HepG2 (cell line): ENCODE measurements around the gene KCNS1. TPM values are rescaled to one million over a fixed set of nuclear protein-coding genes. Genes with fewer than 3 reads are reported as not detected.

ENCODE experiments used
- AGO2 ChIP-seq: fragments of 200-400 bp; formaldehyde crosslinking; optimal IDR thresholded peaks from 2 replicates; pipeline ENCODE3; 2017; ENCODE audit warnings: mild to moderate bottlenecking, low read depth, low read length, moderate library complexity
- CCAR2 ChIP-seq: fragments of 200-400 bp; formaldehyde crosslinking; optimal IDR thresholded peaks from 2 replicates; pipeline ENCODE3; 2018; ENCODE audit warnings: low read depth, mild to moderate bottlenecking, low read length, moderate library complexity
- FOXP1 ChIP-seq, 2 experiments: fragments of 450-650 bp in 1 of 2; IDR thresholded peaks; 2 replicates each; pipeline ENCODE4 v1.6.1; 2017 to 2018; ENCODE audit warnings: antibody characterized with exemption in 1 of 2
- JUN ChIP-seq: sonication (generic); formaldehyde crosslinking; IDR thresholded peaks from 2 replicates; pipeline ENCODE4 v1.4.0; 2020; ENCODE audit warnings: mild to moderate bottlenecking, missing genetic modification reagents
- KDM2A ChIP-seq: sonication (generic); formaldehyde crosslinking; IDR thresholded peaks from 2 replicates; pipeline ENCODE4 v1.4.0; 2020; ENCODE audit warnings: low read depth, missing genetic modification reagents, borderline replicate concordance
- NFKB2 ChIP-seq: sonication (generic); formaldehyde crosslinking; IDR thresholded peaks from 2 replicates; pipeline ENCODE4 v1.4.0; 2020; ENCODE audit warnings: missing genetic modification reagents, borderline replicate concordance
- POLR2AphosphoS2 ChIP-seq: IDR thresholded peaks from 2 replicates; pipeline ENCODE4 v1.6.1; 2011; ENCODE audit warnings: low read depth, low read length, improper control_type of control experiment
- RAD21 ChIP-seq: fragments of 450-650 bp; formaldehyde crosslinking; IDR thresholded peaks from 2 replicates; pipeline ENCODE4 v1.5.0; 2020; ENCODE audit warnings: mild to moderate bottlenecking
- SP2 ChIP-seq: sonication (generic); formaldehyde crosslinking; IDR thresholded peaks from 2 replicates; pipeline ENCODE4 v1.5.1; 2020; ENCODE audit warnings: mild to moderate bottlenecking, missing genetic modification reagents
- TMF1 ChIP-seq: sonication (generic); formaldehyde crosslinking; IDR thresholded peaks from 2 replicates; pipeline ENCODE4 v1.8.1; 2022; ENCODE audit warnings: low read depth, missing genetic modification reagents
- ZBTB7A ChIP-seq: sonication (generic); formaldehyde crosslinking; IDR thresholded peaks from 2 replicates; pipeline ENCODE4 v1.8.0; 2022; ENCODE audit warnings: mild to moderate bottlenecking, missing genetic modification reagents
- ZMYM3 ChIP-seq: sonication (generic); formaldehyde crosslinking; IDR thresholded peaks from 2 replicates; pipeline ENCODE4 v1.5.1; 2020; ENCODE audit warnings: mild to moderate bottlenecking, missing genetic modification reagents
- ZMYM4 ChIP-seq: sonication (generic); formaldehyde crosslinking; IDR thresholded peaks from 2 replicates; pipeline ENCODE4 v1.8.1; 2023; ENCODE audit warnings: mild to moderate bottlenecking, missing genetic modification reagents
- ZNF296 ChIP-seq: sonication (generic); formaldehyde crosslinking; conservative IDR thresholded peaks from 2 replicates; pipeline ENCODE4 v1.5.0; 2020; ENCODE audit warnings: mild to moderate bottlenecking, missing genetic modification reagents
- ZNF549 ChIP-seq: sonication (generic); formaldehyde crosslinking; IDR thresholded peaks from 2 replicates; pipeline ENCODE4 v1.5.0; 2020; ENCODE audit warnings: missing genetic modification reagents
- ZNF672 ChIP-seq: sonication (generic); formaldehyde crosslinking; IDR thresholded peaks from 2 replicates; pipeline ENCODE4 v1.8.1; 2022; ENCODE audit warnings: missing genetic modification reagents
- ZNF768 ChIP-seq: sonication (generic); formaldehyde crosslinking; IDR thresholded peaks from 2 replicates; pipeline ENCODE4 v1.4.0; 2020; ENCODE audit warnings: missing genetic modification reagents
- ZNF790 ChIP-seq: sonication (generic); formaldehyde crosslinking; IDR thresholded peaks from 2 replicates; pipeline ENCODE4 v1.8.0; 2022; ENCODE audit warnings: missing genetic modification reagents, mild to moderate bottlenecking, borderline replicate concordance
- ZZZ3 ChIP-seq: sonication (generic); formaldehyde crosslinking; IDR thresholded peaks from 2 replicates; pipeline ENCODE4 v1.4.0; 2020; ENCODE audit warnings: missing genetic modification reagents, mild to moderate bottlenecking, borderline replicate concordance
- polyA plus RNA-seq, 8 experiments: library from polyadenylated mRNA; depleted of rRNA in 3 of 8; stranded (reverse) in 7 of 8; unstranded in 1 of 8; fragments of >200 nt; fragmentation: Illumina TruSeq in 4 of 8; extraction: Trizol in 4 of 8; gene quantifications; 2 replicates each; pipeline versions ENCODE4 v1.2.1 to v1.2.3, GENCODE V29; 2011 to 2016; ENCODE audit warnings: low read depth in 4 of 8, missing spikeins in 1 of 8, mixed read lengths in 1 of 8; ENCODE audit not compliant: insufficient read depth in 1 of 8
- total RNA-seq, 5 experiments: library from RNA; depleted of rRNA; stranded (reverse); fragments of >200 nt; fragmentation: Illumina TruSeq; extraction: Trizol; gene quantifications; 2 replicates each; pipeline ENCODE4 v1.2.3, GENCODE V29; 2016; ENCODE audit warnings: low read depth in 1 of 5
- TF ChIP-seq, protein P1 (sequence below): sonication (generic); formaldehyde crosslinking; IDR thresholded peaks from 2 replicates; pipeline ENCODE4 v1.4.0; 2020; ENCODE audit warnings: missing genetic modification reagents, borderline replicate concordance
- TF ChIP-seq, protein P2 (sequence below): sonication (generic); formaldehyde crosslinking; IDR thresholded peaks from 2 replicates; pipeline ENCODE4 v1.4.0; 2020; ENCODE audit warnings: missing genetic modification reagents
- TF ChIP-seq, protein P3 (sequence below): sonication (generic); formaldehyde crosslinking; IDR thresholded peaks from 2 replicates; pipeline ENCODE4 v1.5.1; 2020; ENCODE audit warnings: mild to moderate bottlenecking, missing genetic modification reagents, moderate library complexity

The KCNS1 gene
- total and polyA plus RNA-seq, 2 of the 13 experiments (the other 11 are each of a cell fraction or from before 2014, with no cell fraction given), result 0.03 TPM; not detected in 1

DNA sequence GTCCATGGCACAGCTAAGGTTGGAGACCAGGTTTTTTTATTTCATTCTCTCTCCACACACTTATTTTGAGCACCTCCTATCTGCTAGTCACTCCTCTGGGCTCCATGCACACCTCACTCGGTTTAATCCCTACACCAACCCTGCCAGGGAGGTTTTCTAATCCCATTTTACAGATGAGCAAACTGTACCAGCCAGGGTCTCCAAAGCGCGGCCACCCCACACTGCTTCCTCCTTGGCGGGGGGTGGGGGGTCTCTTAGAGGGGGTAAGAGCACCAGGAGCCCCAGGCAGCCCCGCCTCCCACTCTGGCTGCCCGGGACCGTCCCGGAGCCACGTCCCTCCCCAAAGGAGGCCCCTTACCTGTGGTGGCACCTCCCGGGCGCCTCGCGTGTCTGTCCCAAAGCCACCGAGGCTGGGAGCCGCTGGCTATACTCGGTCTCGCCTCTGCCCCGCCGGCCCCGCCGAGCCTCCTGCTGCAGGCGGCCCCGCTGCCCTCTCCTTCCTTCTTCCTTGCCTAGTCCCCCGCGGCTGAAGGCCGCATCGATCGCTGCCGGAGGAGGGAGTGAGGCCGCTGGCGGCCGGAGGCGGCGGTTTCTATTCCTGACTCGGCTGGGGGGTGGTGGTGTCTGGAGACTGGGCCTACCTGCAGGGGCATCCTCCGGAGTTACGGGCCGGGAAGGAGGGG, at the start of gene KCNS1 (continued):
- TF ChIP-seq, protein P1, sequence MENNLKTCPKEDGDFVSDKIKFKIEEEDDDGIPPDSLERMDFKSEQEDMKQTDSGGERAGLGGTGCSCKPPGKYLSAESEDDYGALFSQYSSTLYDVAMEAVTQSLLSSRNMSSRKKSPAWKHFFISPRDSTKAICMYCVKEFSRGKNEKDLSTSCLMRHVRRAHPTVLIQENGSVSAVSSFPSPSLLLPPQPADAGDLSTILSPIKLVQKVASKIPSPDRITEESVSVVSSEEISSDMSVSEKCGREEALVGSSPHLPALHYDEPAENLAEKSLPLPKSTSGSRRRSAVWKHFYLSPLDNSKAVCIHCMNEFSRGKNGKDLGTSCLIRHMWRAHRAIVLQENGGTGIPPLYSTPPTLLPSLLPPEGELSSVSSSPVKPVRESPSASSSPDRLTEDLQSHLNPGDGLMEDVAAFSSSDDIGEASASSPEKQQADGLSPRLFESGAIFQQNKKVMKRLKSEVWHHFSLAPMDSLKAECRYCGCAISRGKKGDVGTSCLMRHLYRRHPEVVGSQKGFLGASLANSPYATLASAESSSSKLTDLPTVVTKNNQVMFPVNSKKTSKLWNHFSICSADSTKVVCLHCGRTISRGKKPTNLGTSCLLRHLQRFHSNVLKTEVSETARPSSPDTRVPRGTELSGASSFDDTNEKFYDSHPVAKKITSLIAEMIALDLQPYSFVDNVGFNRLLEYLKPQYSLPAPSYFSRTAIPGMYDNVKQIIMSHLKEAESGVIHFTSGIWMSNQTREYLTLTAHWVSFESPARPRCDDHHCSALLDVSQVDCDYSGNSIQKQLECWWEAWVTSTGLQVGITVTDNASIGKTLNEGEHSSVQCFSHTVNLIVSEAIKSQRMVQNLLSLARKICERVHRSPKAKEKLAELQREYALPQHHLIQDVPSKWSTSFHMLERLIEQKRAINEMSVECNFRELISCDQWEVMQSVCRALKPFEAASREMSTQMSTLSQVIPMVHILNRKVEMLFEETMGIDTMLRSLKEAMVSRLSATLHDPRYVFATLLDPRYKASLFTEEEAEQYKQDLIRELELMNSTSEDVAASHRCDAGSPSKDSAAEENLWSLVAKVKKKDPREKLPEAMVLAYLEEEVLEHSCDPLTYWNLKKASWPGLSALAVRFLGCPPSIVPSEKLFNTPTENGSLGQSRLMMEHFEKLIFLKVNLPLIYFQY, result no peak
- TF ChIP-seq ZNF790 (CRISPR knock-in tag), result no peak
- no peak for TF ChIP-seq JUN (CRISPR knock-in tag)
- no peak for TF ChIP-seq SP2 (CRISPR knock-in tag)
- no peak for TF ChIP-seq FOXP1 (IDR thresholded peaks at IDR 0.05)
- TF ChIP-seq FOXP1 (CRISPR knock-in tag; IDR thresholded peaks at IDR 0.05), result no peak
- no peak for TF ChIP-seq CCAR2
- TF ChIP-seq, protein P2, sequence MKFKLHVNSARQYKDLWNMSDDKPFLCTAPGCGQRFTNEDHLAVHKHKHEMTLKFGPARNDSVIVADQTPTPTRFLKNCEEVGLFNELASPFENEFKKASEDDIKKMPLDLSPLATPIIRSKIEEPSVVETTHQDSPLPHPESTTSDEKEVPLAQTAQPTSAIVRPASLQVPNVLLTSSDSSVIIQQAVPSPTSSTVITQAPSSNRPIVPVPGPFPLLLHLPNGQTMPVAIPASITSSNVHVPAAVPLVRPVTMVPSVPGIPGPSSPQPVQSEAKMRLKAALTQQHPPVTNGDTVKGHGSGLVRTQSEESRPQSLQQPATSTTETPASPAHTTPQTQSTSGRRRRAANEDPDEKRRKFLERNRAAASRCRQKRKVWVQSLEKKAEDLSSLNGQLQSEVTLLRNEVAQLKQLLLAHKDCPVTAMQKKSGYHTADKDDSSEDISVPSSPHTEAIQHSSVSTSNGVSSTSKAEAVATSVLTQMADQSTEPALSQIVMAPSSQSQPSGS (CRISPR knock-in tag), result no peak
- no peak for TF ChIP-seq ZZZ3 (CRISPR knock-in tag)
- TF ChIP-seq ZMYM4, result 0 out of 2 replicates have a peak, but pooled peaks have one; percentile 13
- TF ChIP-seq POLR2AphosphoS2, result no peak
- peak; percentile 29; the same call in 1 of the 2 replicates for TF ChIP-seq ZMYM3 (CRISPR knock-in tag)
- no peak for TF ChIP-seq RAD21 (CRISPR knock-in tag)
- TF ChIP-seq NFKB2 (CRISPR knock-in tag), result peak; percentile 48; the same call in 1 of the 2 replicates
- no peak for TF ChIP-seq TMF1
- no peak for TF ChIP-seq AGO2
- TF ChIP-seq ZNF549, result no peak
- no peak for TF ChIP-seq ZNF296 (CRISPR knock-in tag)
- TF ChIP-seq ZBTB7A (CRISPR knock-in tag), result no peak
- TF ChIP-seq ZNF768 (CRISPR knock-in tag), result 0 out of 2 replicates have a peak, but pooled peaks have one; percentile 40
- TF ChIP-seq KDM2A (CRISPR knock-in tag), result peak; percentile 60; the same call in 1 of the 2 replicates
- TF ChIP-seq, protein P3, sequence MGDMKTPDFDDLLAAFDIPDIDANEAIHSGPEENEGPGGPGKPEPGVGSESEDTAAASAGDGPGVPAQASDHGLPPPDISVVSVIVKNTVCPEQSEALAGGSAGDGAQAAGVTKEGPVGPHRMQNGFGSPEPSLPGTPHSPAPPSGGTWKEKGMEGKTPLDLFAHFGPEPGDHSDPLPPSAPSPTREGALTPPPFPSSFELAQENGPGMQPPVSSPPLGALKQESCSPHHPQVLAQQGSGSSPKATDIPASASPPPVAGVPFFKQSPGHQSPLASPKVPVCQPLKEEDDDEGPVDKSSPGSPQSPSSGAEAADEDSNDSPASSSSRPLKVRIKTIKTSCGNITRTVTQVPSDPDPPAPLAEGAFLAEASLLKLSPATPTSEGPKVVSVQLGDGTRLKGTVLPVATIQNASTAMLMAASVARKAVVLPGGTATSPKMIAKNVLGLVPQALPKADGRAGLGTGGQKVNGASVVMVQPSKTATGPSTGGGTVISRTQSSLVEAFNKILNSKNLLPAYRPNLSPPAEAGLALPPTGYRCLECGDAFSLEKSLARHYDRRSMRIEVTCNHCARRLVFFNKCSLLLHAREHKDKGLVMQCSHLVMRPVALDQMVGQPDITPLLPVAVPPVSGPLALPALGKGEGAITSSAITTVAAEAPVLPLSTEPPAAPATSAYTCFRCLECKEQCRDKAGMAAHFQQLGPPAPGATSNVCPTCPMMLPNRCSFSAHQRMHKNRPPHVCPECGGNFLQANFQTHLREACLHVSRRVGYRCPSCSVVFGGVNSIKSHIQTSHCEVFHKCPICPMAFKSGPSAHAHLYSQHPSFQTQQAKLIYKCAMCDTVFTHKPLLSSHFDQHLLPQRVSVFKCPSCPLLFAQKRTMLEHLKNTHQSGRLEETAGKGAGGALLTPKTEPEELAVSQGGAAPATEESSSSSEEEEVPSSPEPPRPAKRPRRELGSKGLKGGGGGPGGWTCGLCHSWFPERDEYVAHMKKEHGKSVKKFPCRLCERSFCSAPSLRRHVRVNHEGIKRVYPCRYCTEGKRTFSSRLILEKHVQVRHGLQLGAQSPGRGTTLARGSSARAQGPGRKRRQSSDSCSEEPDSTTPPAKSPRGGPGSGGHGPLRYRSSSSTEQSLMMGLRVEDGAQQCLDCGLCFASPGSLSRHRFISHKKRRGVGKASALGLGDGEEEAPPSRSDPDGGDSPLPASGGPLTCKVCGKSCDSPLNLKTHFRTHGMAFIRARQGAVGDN, result peak; percentile 63; the same call in 1 of the 2 replicates
- no peak for TF ChIP-seq ZNF672 (CRISPR knock-in tag)
